HEK293 (cell line): ENCODE data around the gene ALOXE3.

Experiments used
- BCL6B ChIP-seq: fragments of 450-650 bp; formaldehyde crosslinking; IDR thresholded peaks from 2 replicates; pipeline ENCODE4 v1.5.1; 2017; ENCODE audit warnings: missing biosample characterization, missing genetic modification characterization
- MEIS1 ChIP-seq: sonication (generic); formaldehyde crosslinking; IDR thresholded peaks from 2 replicates; pipeline ENCODE4 v1.8.1; 2022; ENCODE audit warnings: missing genetic modification reagents, mild to moderate bottlenecking, borderline replicate concordance
- PRDM1 ChIP-seq: fragments of 450-650 bp; formaldehyde crosslinking; IDR thresholded peaks from 2 replicates; pipeline ENCODE4; 2016; ENCODE audit warnings: missing biosample characterization, missing genetic modification characterization
- REPIN1 ChIP-seq: fragments of 450-650 bp; formaldehyde crosslinking; IDR thresholded peaks from 2 replicates; pipeline ENCODE4 v1.5.1; 2017; ENCODE audit warnings: missing biosample characterization, missing genetic modification characterization, low read depth
- ZBTB1 ChIP-seq: fragments of 450-650 bp; formaldehyde crosslinking; IDR thresholded peaks from 2 replicates; pipeline ENCODE4 v1.5.1; 2016; ENCODE audit warnings: missing biosample characterization, missing genetic modification characterization
- ZBTB49 ChIP-seq: fragments of 450-650 bp; formaldehyde crosslinking; IDR thresholded peaks from 2 replicates; pipeline ENCODE4 v1.5.1; 2016; ENCODE audit warnings: missing biosample characterization, missing genetic modification characterization, low read depth
- ZBTB8A ChIP-seq: fragments of 450-650 bp; formaldehyde crosslinking; IDR thresholded peaks from 2 replicates; pipeline ENCODE4 v1.5.1; 2016; ENCODE audit warnings: missing biosample characterization, missing genetic modification characterization
- ZFP37 ChIP-seq: fragments of 450-650 bp; formaldehyde crosslinking; IDR thresholded peaks from 2 replicates; pipeline ENCODE4 v1.5.1; 2016; ENCODE audit warnings: missing biosample characterization, missing genetic modification characterization
- ZNF184 ChIP-seq: fragments of 450-650 bp; IDR thresholded peaks from 2 replicates; pipeline ENCODE4 v1.5.1; 2018; ENCODE audit warnings: missing biosample characterization, mild to moderate bottlenecking, missing genetic modification characterization
- ZNF239 ChIP-seq: fragments of 450-650 bp; formaldehyde crosslinking; IDR thresholded peaks from 2 replicates; pipeline ENCODE4 v1.5.1; 2016; ENCODE audit warnings: missing biosample characterization, missing genetic modification characterization
- ZNF24 ChIP-seq: fragments of 450-650 bp; formaldehyde crosslinking; IDR thresholded peaks from 2 replicates; pipeline ENCODE4 v1.5.1; 2016; ENCODE audit warnings: missing biosample characterization, missing genetic modification characterization
- ZNF280D ChIP-seq: fragments of 450-650 bp; formaldehyde crosslinking; IDR thresholded peaks from 2 replicates; pipeline ENCODE4 v1.5.1; 2016; ENCODE audit warnings: missing biosample characterization, missing genetic modification characterization
- ZNF311 ChIP-seq: fragments of 450-650 bp; formaldehyde crosslinking; IDR thresholded peaks from 2 replicates; pipeline ENCODE4 v1.5.1; 2017; ENCODE audit warnings: missing biosample characterization, missing genetic modification characterization, borderline replicate concordance
- ZNF324 ChIP-seq: fragments of 450-650 bp; formaldehyde crosslinking; IDR thresholded peaks from 2 replicates; pipeline ENCODE4 v1.5.1; 2016; ENCODE audit warnings: missing biosample characterization, missing genetic modification characterization
- ZNF416 ChIP-seq: fragments of 450-650 bp; formaldehyde crosslinking; IDR thresholded peaks from 2 replicates; pipeline ENCODE4 v1.5.1; 2016; ENCODE audit warnings: missing biosample characterization, missing genetic modification characterization
- ZNF585B ChIP-seq: fragments of 450-650 bp; formaldehyde crosslinking; IDR thresholded peaks from 2 replicates; pipeline ENCODE4 v1.5.1; 2016; ENCODE audit warnings: missing biosample characterization, missing genetic modification characterization
- ZNF677 ChIP-seq: fragments of 450-650 bp; IDR thresholded peaks from 2 replicates; pipeline ENCODE4 v1.5.0; 2018; ENCODE audit warnings: missing biosample characterization, mild to moderate bottlenecking, missing genetic modification characterization, moderate library complexity
- ZNF76 ChIP-seq: fragments of 450-650 bp; formaldehyde crosslinking; IDR thresholded peaks from 2 replicates; pipeline ENCODE4; 2016; ENCODE audit warnings: low read depth, missing biosample characterization, missing genetic modification characterization, borderline replicate concordance
- TF ChIP-seq, protein P1 (sequence below): fragments of 450-650 bp; formaldehyde crosslinking; IDR thresholded peaks from 2 replicates; pipeline ENCODE4; 2016; ENCODE audit warnings: missing biosample characterization, missing genetic modification characterization
- TF ChIP-seq, protein P2 (sequence below): fragments of 450-650 bp; formaldehyde crosslinking; IDR thresholded peaks from 2 replicates; pipeline ENCODE4 v1.5.1; 2016; ENCODE audit warnings: missing biosample characterization, missing genetic modification characterization

The ALOXE3 gene

GRCh38 chr17:8153957-8154607 is 35.8 kb upstream of the ALOXE3 start (continued):
- TF ChIP-seq ZBTB49 (tag by site-specific recombination) (no peak), ZNF76 (0 out of 2 replicates have a peak, but pooled peaks have one; percentile 32), ZNF24 (peak; percentile 23; the same call in 1 of the 2 replicates), ZNF311 (tag by site-specific recombination) (no peak), PRDM1 (tag by site-specific recombination) (no peak), ZNF585B (tag by site-specific recombination) (no peak), ZBTB1 (peak; percentile 12; the same call in 1 of the 2 replicates), ZNF416 (tag by site-specific recombination) (no peak), ZNF324 (tag by site-specific recombination) (no peak; the same call in none of the 2 replicates), ZNF280D (tag by site-specific recombination) (no peak), ZBTB8A (peak; percentile 83), ZNF184 (tag by site-specific recombination) (no peak), MEIS1 (CRISPR knock-in tag) (no peak), ZNF239 (tag by site-specific recombination) (no peak), ZNF677 (tag by site-specific recombination) (no peak), BCL6B (peak; percentile 91), REPIN1 (tag by site-specific recombination) (no peak), ZFP37 (tag by site-specific recombination) (peak; percentile 18; the same call in 1 of the 2 replicates)
- TF ChIP-seq, protein P1, sequence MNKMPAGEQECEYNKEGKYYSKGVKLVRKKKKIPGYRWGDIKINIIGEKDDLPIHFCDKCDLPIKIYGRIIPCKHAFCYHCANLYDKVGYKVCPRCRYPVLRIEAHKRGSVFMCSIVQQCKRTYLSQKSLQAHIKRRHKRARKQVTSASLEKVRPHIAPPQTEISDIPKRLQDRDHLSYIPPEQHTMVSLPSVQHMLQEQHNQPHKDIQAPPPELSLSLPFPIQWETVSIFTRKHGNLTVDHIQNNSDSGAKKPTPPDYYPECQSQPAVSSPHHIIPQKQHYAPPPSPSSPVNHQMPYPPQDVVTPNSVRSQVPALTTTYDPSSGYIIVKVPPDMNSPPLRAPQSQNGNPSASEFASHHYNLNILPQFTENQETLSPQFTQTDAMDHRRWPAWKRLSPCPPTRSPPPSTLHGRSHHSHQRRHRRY (tag by site-specific recombination): no peak
- TF ChIP-seq, protein P2, sequence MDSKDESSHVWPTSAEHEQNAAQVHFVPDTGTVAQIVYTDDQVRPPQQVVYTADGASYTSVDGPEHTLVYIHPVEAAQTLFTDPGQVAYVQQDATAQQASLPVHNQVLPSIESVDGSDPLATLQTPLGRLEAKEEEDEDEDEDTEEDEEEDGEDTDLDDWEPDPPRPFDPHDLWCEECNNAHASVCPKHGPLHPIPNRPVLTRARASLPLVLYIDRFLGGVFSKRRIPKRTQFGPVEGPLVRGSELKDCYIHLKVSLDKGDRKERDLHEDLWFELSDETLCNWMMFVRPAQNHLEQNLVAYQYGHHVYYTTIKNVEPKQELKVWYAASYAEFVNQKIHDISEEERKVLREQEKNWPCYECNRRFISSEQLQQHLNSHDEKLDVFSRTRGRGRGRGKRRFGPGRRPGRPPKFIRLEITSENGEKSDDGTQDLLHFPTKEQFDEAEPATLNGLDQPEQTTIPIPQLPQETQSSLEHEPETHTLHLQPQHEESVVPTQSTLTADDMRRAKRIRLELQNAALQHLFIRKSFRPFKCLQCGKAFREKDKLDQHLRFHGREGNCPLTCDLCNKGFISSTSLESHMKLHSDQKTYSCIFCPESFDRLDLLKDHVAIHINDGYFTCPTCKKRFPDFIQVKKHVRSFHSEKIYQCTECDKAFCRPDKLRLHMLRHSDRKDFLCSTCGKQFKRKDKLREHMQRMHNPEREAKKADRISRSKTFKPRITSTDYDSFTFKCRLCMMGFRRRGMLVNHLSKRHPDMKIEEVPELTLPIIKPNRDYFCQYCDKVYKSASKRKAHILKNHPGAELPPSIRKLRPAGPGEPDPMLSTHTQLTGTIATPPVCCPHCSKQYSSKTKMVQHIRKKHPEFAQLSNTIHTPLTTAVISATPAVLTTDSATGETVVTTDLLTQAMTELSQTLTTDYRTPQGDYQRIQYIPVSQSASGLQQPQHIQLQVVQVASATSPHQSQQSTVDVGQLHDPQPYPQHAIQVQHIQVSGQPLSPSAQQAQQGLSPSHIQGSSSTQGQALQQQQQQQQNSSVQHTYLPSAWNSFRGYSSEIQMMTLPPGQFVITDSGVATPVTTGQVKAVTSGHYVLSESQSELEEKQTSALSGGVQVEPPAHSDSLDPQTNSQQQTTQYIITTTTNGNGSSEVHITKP (tag by site-specific recombination): peak; percentile 70
